Measurements from ENCODE around the gene KRTCAP2.

KRTCAP2 gene

GRCh38 chr1:155181371-155182051, 8.4 kb upstream of the KRTCAP2 start:
- no peak overlapping the region for H3K4me3 ChIP-seq (ENCODE audit: low read depth, low read length)
- DNase-seq (ENCODE audit: low read depth) = no peak
- no peak for TF ChIP-seq CTCF (IDR thresholded peaks at IDR 0.05; ENCODE audit: low read depth, low read length, missing control alignments)
- in situ Hi-C loops (cut with HindIII; ENCODE audit: low sequenced_read_pairs) = no loop called here

- TF ChIP-seq CTCF (IDR thresholded peaks at IDR 0.05; ENCODE audit: low read depth, low read length, missing control alignments) = no peak
- no peak overlapping the region for H3K4me3 ChIP-seq (ENCODE audit: low read depth, low read length)
- in situ Hi-C loops (cut with HindIII; ENCODE audit: low sequenced_read_pairs) = no loop called here
- DNase-seq (ENCODE audit: low read depth) = no peak
Measured at GRCh38 chr1:155179112-155180031, 6.3 kb upstream of the KRTCAP2 start.

- in situ Hi-C loops (cut with HindIII; ENCODE audit: low sequenced_read_pairs) = no loop called here
- no peak for TF ChIP-seq CTCF (IDR thresholded peaks at IDR 0.05; ENCODE audit: low read depth, low read length, missing control alignments)
- DNase-seq (ENCODE audit: low read depth) = no peak
- no peak overlapping the region for H3K4me3 ChIP-seq (ENCODE audit: low read depth, low read length)
Measured at GRCh38 chr1:155178441-155179111, 5.5 kb upstream of the KRTCAP2 start.

- no peak for DNase-seq (ENCODE audit: low read depth)
- no peak for TF ChIP-seq CTCF (IDR thresholded peaks at IDR 0.05; ENCODE audit: low read depth, low read length, missing control alignments)
- in situ Hi-C loops (cut with HindIII; ENCODE audit: low sequenced_read_pairs) = no loop called here
- no peak overlapping the region for H3K4me3 ChIP-seq (ENCODE audit: low read depth, low read length)
Measured at GRCh38 chr1:155177918-155178281, 4.8 kb upstream of the KRTCAP2 start.

- H3K4me3 ChIP-seq (ENCODE audit: low read depth, low read length) = no peak overlapping the region
- no peak for DNase-seq (ENCODE audit: low read depth)
- in situ Hi-C loops (cut with HindIII; ENCODE audit: low sequenced_read_pairs) = no loop called here
- no peak for TF ChIP-seq CTCF (IDR thresholded peaks at IDR 0.05; ENCODE audit: low read depth, low read length, missing control alignments)
Measured at GRCh38 chr1:155177192-155177917, 4.3 kb upstream of the KRTCAP2 start.

- DNase-seq (ENCODE audit: low read depth) = peak; percentile 34
- no peak overlapping the region for H3K4me3 ChIP-seq (ENCODE audit: low read depth, low read length)
- peak; percentile 96 for TF ChIP-seq CTCF (IDR thresholded peaks at IDR 0.05; ENCODE audit: low read depth, low read length, missing control alignments)
- in situ Hi-C loops (cut with HindIII; ENCODE audit: low sequenced_read_pairs) = no loop called here
Measured at GRCh38 chr1:155176544-155177071, 3.5 kb upstream of the KRTCAP2 start.

Measured in astrocyte of the cerebellum (primary cell).